Activated naive CD8-positive, alpha-beta T cell treated with anti-CD3 and anti-CD28 coated beads, Interleukin-2, amount 50 U/mL, for 24 hours (primary cell): Measurements from ENCODE around the gene PSD4.
A peak's percentile ranks its signal among the peaks of the same experiment; 100 is the strongest.

ENCODE experiments used
- ATAC-seq: fragments of 150-1000 bp; cut with Tn5 transposase; one replicate; pipeline ENCODE4 v1.10.0; 2021
- DNase-seq: peaks from one replicate; pipeline ENCODE4 v3.0.0; 2021
- H3K27ac Mint-ChIP-seq: one replicate; pipeline ENCODE4 v1.8.0; 2021; ENCODE audit warnings: mild to moderate bottlenecking, mixed read lengths
- H3K27me3 Mint-ChIP-seq: one replicate; pipeline ENCODE4 v1.8.0; 2021; ENCODE audit warnings: mixed read lengths
- H3K36me3 Mint-ChIP-seq: one replicate; pipeline ENCODE4 v1.8.0; 2021; ENCODE audit warnings: low read depth, mixed read lengths
- H3K4me1 Mint-ChIP-seq: one replicate; pipeline ENCODE4 v1.8.0; 2021; ENCODE audit warnings: mixed read lengths
- H3K4me3 Mint-ChIP-seq: one replicate; pipeline ENCODE4 v1.8.0; 2021; ENCODE audit warnings: mild to moderate bottlenecking, moderate library complexity, mixed read lengths
- H3K9me3 Mint-ChIP-seq: one replicate; pipeline ENCODE4 v1.8.0; 2021; ENCODE audit warnings: mixed read lengths

The PSD4 gene

DNA sequence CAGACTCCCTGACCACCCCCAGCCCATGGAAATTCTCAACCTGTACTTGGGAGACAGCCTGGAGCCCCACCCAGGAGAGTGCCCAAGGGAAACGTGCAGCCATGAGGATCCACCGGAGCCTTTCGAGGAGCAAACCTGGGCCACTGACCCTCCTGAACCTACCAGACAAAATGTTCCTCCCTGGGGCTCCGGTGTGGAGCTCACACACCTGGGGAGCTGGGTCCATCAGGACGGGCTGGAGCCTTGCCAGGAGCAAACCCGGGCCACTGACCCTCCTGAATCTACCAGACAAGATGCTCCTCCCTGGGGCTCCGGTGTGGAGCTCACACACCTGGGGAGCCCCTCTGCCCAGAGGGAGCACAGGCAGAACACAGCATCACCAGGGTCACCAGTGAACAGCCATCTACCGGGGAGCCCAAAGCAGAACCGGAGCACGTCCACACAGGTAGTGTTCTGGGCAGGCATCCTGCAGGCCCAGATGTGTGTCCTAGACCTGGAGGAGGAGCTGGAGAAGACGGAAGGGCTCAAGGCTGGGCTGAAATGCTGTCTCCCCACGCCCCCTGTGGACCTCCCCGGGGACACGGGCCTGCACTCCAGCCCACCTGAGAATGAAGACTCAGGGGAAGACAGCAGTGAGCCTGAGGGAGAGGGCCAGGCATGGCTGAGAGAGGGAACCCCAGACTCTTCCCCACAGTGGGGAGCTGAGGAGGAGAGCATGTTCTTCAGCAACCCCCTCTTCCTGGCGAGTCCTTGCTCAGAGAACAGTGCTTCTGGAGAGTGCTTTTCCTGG is 8.9 kb downstream of the PSD4 start:
- Mint-ChIP-seq H3K36me3 (peaks cover 59% of the 10 kb centered on the region), H3K9me3 (no peaks in the 10 kb centered on the region), H3K27me3 (no peaks in the 10 kb centered on the region), H3K27ac (peak overlapping the region; percentile 42), H3K4me3 (no peak overlapping the region), H3K4me1 (peaks cover 83% of the 10 kb centered on the region)
- DNase-seq (no peak), ATAC-seq (no peak)

GRCh38 chr2:113183264-113183663 is 9.5 kb downstream of the PSD4 start:
- Mint-ChIP-seq H3K36me3 (peaks cover 60% of the 10 kb centered on the region), H3K27me3 (no peaks in the 10 kb centered on the region), H3K9me3 (no peaks in the 10 kb centered on the region), H3K4me3 (no peak overlapping the region), H3K4me1 (peaks cover 83% of the 10 kb centered on the region), H3K27ac (peak overlapping the region; percentile 29)
- ATAC-seq (no peak), DNase-seq (no peak)

DNA sequence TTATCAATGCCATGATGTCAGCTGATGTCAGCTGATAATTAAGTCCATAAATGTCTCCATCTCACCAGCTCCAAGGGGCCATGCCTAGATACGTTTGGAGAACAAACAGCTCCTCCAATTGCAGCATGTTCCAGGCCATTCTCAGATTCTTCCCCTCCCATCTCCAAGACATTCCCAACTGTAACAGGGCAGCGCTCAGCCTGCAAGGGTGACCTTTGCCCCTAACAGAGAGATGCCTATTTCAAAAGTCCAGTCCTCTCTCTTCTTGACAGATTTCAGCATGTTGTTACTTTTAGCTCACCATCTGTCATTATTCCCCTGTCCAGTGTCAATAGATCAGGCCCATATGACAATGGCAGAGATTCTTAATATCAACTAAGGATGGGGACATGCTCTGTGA is 9.9 kb downstream of the PSD4 start:
- DNase-seq = no peak
- H3K36me3 Mint-ChIP-seq = peaks cover 57% of the 10 kb centered on the region
- H3K27me3 Mint-ChIP-seq = no peaks in the 10 kb centered on the region
- H3K4me3 Mint-ChIP-seq = no peak overlapping the region
- ATAC-seq = no peak
- peak overlapping the region; percentile 29 for H3K27ac Mint-ChIP-seq
- H3K4me1 Mint-ChIP-seq = peaks cover 80% of the 10 kb centered on the region
- no peaks in the 10 kb centered on the region for H3K9me3 Mint-ChIP-seq

- peaks cover 60% of the 10 kb centered on the region for H3K36me3 Mint-ChIP-seq
- no peak overlapping the region for H3K4me3 Mint-ChIP-seq
- peak overlapping the region; percentile 68 for H3K27ac Mint-ChIP-seq
- no peak for DNase-seq
- H3K9me3 Mint-ChIP-seq = no peaks in the 10 kb centered on the region
- ATAC-seq = no peak
- peaks cover 78% of the 10 kb centered on the region for H3K4me1 Mint-ChIP-seq
- no peaks in the 10 kb centered on the region for H3K27me3 Mint-ChIP-seq
Measured at GRCh38 chr2:113184531-113185230, 10.9 kb downstream of the PSD4 start.

GRCh38 chr2:113185664-113186432 is 12.1 kb downstream of the PSD4 start:
- Mint-ChIP-seq H3K36me3 (peaks cover 60% of the 10 kb centered on the region), H3K4me1 (peaks cover 75% of the 10 kb centered on the region), H3K9me3 (no peaks in the 10 kb centered on the region), H3K4me3 (no peak overlapping the region), H3K27me3 (no peaks in the 10 kb centered on the region), H3K27ac (peak overlapping the region; percentile 36)
- DNase-seq = no peak
- no peak for ATAC-seq

DNA sequence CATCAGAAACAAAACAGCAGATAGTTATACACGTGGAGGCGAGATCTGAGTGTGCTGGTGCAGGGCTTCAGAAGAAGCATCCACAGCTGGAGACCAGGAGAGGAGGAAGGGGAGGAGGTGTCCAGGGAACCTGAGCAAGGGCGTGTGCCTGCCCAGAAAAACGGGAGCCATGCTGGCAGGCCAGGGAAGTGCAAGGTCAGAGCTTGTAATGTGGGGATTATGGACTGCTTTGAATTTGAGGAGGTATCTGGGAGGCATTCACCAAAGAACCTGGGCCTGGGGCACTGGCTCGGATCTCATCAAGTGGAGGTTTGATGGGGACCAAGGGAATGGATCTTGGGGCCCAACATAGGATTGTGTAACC is 12.6 kb downstream of the PSD4 start:
- H3K27me3 Mint-ChIP-seq = no peaks in the 10 kb centered on the region
- peak overlapping the region; percentile 36 for H3K27ac Mint-ChIP-seq
- ATAC-seq (no peak), DNase-seq (no peak)
- H3K9me3 Mint-ChIP-seq = no peaks in the 10 kb centered on the region
- H3K36me3 Mint-ChIP-seq = peaks cover 59% of the 10 kb centered on the region
- peaks cover 70% of the 10 kb centered on the region for H3K4me1 Mint-ChIP-seq
- H3K4me3 Mint-ChIP-seq = no peak overlapping the region

- no peaks in the 10 kb centered on the region for H3K27me3 Mint-ChIP-seq
- peaks cover 53% of the 10 kb centered on the region for H3K36me3 Mint-ChIP-seq
- ATAC-seq = no peak
Measured at GRCh38 chr2:113187771-113188170, 14.0 kb downstream of the PSD4 start.

GRCh38 chr2:113190871-113191270 is 17.1 kb downstream of the PSD4 start:
- ATAC-seq (no peak), DNase-seq (no peak)
- H3K27ac Mint-ChIP-seq = peak overlapping the region; percentile 8
- H3K4me3 Mint-ChIP-seq = no peak overlapping the region
- peaks cover 67% of the 10 kb centered on the region for H3K36me3 Mint-ChIP-seq
- H3K4me1 Mint-ChIP-seq = peaks cover 43% of the 10 kb centered on the region
- H3K27me3 Mint-ChIP-seq = no peaks in the 10 kb centered on the region
- H3K9me3 Mint-ChIP-seq = no peaks in the 10 kb centered on the region

More at GRCh38 chr2:113187771-113188170, 14.0 kb downstream of the PSD4 start:
- DNase-seq = no peak
- no peaks in the 10 kb centered on the region for H3K9me3 Mint-ChIP-seq
- H3K27ac Mint-ChIP-seq = peak overlapping the region; percentile 39
- H3K4me1 Mint-ChIP-seq = peaks cover 58% of the 10 kb centered on the region
- no peak overlapping the region for H3K4me3 Mint-ChIP-seq

DNA sequence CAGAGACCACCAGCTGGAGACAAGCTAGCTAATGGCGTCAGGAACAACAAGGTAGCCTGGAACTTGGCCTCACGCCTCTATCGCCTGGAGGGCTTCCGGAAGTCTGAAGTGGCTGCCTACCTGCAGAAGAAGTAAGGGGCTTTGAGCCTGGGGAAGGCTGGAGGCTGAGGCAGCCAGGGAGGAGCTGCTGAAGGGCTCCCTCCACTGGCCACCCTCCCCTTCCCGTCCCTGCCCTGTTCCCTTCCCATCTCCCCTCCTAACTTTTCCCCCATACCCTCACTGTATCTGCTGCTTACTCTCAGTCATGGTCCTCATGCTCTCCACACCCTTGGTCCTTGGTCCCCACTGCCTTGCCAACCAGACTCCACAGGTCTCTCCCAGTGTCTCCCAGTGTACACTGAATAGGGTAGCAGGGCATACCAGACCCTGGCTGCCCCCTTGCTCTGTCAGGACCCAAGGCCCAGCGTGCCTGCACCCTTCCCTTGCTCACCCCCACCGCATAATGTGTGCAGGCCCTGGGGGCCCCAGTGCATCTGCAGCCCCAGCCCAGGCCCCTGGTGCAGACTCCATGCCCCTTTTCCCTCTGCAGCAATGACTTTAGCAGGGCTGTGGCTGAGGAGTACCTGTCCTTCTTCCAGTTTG is 18.8 kb downstream of the PSD4 start:
- ATAC-seq (no peak), DNase-seq (no peak)
- Mint-ChIP-seq H3K36me3 (peaks cover 71% of the 10 kb centered on the region), H3K27ac (no peak overlapping the region), H3K9me3 (no peaks in the 10 kb centered on the region), H3K27me3 (no peaks in the 10 kb centered on the region), H3K4me3 (no peak overlapping the region), H3K4me1 (peaks cover 39% of the 10 kb centered on the region)

GRCh38 chr2:113195923-113196501 is 22.2 kb downstream of the PSD4 start:
- Mint-ChIP-seq H3K4me3 (no peak overlapping the region), H3K9me3 (no peaks in the 10 kb centered on the region), H3K27me3 (no peaks in the 10 kb centered on the region), H3K36me3 (peaks cover 71% of the 10 kb centered on the region), H3K27ac (peak overlapping the region; percentile 66), H3K4me1 (peaks cover 15% of the 10 kb centered on the region)
- no peak for ATAC-seq
- no peak for DNase-seq

GRCh38 chr2:113196839-113197238 is 23.1 kb downstream of the PSD4 start:
- Mint-ChIP-seq H3K9me3 (no peaks in the 10 kb centered on the region), H3K27ac (peak overlapping the region; percentile 66), H3K36me3 (peaks cover 73% of the 10 kb centered on the region), H3K4me1 (peaks cover 15% of the 10 kb centered on the region), H3K27me3 (no peaks in the 10 kb centered on the region), H3K4me3 (no peak overlapping the region)
- DNase-seq = no peak
- no peak for ATAC-seq

DNA sequence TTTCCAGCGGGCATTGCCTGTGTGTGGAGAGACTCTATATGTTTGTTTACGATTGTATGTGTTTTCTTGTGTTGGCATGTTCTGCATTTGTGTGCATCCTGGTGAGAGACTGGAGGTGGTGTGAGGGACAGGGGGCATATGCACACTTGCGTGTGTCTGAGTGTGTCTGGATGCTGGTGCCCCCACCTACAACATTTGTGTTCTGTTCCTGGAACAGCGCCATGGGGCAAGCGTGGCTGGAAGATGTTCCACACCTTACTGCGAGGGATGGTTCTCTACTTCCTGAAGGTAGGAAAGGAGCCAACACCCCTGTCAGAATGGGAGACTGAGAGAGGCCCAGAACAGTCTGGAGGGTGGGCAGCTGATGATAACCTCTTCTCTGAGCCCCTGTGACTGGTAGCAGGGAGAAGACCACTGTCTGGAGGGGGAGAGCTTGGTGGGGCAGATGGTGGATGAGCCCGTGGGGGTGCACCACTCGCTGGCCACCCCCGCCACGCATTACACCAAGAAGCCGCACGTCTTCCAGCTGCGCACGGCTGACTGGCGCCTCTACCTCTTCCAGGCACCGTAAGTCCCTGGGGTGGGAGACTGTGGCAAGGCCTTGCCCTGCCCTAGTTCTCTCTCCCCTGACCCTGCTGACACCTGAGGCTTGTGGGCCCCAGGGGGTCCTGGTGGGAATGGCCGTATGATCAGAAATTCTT is 23.7 kb downstream of the PSD4 start:
- no peak for DNase-seq
- peaks cover 15% of the 10 kb centered on the region for H3K4me1 Mint-ChIP-seq
- H3K36me3 Mint-ChIP-seq = peaks cover 72% of the 10 kb centered on the region
- H3K4me3 Mint-ChIP-seq = no peak overlapping the region
- H3K27me3 Mint-ChIP-seq = no peaks in the 10 kb centered on the region
- no peak for ATAC-seq
- peak overlapping the region; percentile 66 for H3K27ac Mint-ChIP-seq
- H3K9me3 Mint-ChIP-seq = no peaks in the 10 kb centered on the region

- ATAC-seq (no peak), DNase-seq (no peak)
- Mint-ChIP-seq H3K4me1 (peaks cover 15% of the 10 kb centered on the region), H3K9me3 (no peaks in the 10 kb centered on the region), H3K27ac (no peak overlapping the region), H3K4me3 (no peak overlapping the region), H3K36me3 (peaks cover 70% of the 10 kb centered on the region), H3K27me3 (no peaks in the 10 kb centered on the region)
Measured at GRCh38 chr2:113198048-113198789, 24.4 kb downstream of the PSD4 start.
